GM18520 (cell line): ENCODE results near the gene TIMELESS.
A peak's percentile ranks its signal among the peaks of the same experiment; 100 is the strongest.
"Not testable (repeated sequence)": the region's sequence is repeated elsewhere in the genome, so short reads cannot be mapped to it uniquely, and the experiment has no call there.

Experiments used
- ATAC-seq: cut with Tn5 transposase; IDR thresholded peaks from one replicate; pipeline ENCODE4 v1.9.1; 2021; ENCODE audit not compliant: unreplicated experiment

Gene TIMELESS

DNA sequence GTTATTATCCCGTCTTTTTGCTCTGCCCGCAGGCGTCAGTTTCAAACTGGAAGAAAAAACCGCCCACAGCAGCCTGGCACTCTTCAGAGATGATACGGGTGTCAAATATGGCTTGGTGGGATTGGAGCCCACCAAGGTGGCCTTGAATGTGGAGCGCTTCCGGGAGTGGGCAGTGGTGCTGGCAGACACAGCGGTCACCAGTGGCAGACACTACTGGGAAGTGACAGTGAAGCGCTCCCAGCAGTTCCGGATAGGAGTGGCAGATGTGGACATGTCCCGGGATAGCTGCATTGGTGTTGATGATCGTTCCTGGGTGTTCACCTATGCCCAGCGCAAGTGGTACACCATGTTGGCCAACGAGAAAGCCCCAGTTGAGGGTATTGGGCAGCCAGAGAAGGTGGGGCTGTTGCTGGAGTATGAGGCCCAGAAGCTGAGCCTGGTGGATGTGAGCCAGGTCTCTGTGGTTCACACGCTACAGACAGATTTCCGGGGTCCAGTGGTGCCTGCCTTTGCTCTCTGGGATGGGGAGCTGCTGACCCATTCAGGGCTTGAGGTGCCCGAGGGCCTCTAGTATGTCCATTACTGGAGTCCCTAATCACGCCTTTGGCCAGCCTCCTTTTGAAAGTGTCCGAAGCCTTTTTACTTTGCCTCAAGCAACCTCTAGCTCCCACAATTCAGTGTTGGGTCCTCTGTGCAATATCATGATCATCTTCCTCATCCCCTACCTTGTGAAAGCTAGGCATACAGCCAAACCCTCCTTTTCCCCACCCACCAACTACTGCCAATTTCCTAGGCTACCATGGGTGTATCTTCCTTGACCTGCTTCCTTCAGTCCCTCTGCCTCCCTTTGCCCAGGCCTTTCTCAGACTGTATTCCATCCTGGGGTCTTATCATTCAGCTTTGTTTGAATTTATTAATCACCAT, 20.0 kb upstream of the TIMELESS start:
- no peak for ATAC-seq

- ATAC-seq, result peak; percentile 89
These were observed 19.2 kb upstream of the TIMELESS start, which contains the start of gene SPRYD4 for GRCh38 chr12:56468216-56469006. SPRYD4 (plus strand) TSS chr12:56468578; CDS start chr12:56468592, 14 bp downstream.

DNA sequence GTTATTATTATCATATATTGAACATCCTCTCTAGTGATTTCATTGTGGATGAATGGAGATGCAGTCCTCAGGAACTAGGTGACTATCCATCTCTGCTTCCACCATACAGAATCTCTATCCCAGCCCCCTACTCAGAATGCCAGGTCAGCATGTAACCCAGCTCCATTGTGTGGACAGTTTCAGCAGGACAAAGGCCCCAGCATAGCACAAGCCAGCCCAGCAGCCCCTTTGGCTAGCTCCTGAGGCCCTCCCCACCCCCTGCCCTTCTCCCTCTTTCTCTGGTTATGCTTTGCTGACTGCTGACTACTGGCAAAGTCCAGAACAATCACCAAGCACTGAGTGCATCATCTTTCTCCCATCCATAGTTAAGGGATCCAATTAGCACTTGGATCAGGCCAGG, 13.3 kb upstream of the TIMELESS start:
- no peak for ATAC-seq

GRCh38 chr12:56461235-56462159, 12.3 kb upstream of the TIMELESS start:
- ATAC-seq, result no peak

- no peak for ATAC-seq
These were observed 8.6 kb upstream of the TIMELESS start for GRCh38 chr12:56457817-56458216.

DNA sequence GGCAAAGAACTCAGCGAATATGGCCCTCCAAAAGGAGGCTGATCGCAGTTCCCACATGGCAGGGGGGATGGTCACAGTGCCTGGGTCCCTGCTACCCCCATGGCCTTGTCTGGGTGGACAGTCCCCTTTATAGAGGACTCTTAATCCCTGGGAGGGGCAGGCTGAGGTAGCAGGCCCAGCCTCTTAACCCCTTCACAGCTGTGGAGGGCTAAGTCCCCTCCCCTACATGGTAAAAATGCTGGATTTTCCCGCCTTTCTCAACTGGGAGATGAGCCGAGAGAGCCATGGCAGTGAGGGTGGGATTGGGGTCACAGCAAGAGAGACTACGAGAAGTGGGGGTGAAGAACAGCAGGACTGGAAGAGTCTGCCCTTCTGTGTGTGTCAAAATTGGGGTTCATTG, 5.3 kb upstream of the TIMELESS start, which contains the start of gene MIP:
TSS of gene MIP (minus strand) at position 101 of the 400 bp plus-strand sequence. CDS start at position 57, 44 bp downstream.
- no peak for ATAC-seq

- no peak for ATAC-seq
These were observed 1.9 kb upstream of the TIMELESS start for GRCh38 chr12:56451147-56451546.

GRCh38 chr12:56450241-56450640, 1.0 kb upstream of the TIMELESS start:
- ATAC-seq, result no peak

DNA sequence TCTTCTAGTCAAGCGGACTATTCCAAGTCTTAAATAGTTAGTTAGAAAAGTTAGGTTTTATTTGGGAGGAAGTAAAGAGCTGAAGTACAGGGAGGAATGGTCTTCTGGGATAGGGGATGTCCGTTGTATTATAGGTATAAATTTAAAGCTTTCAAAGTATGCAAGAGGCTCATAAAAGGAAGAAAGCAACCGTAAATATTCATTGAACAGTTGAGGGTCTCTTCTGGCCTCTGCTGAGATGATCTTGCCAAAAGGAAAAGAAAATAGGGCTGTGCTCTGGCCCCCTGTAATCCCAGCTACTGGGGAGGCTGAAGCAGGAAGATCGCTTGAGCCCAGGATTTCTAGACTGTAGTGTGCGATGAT, 377 bp upstream of the TIMELESS start:
- ATAC-seq, result no peak

- not testable (repeated sequence) for ATAC-seq
These were observed 6.0 kb downstream of the TIMELESS start for GRCh38 chr12:56443208-56443607.

GRCh38 chr12:56437430-56438176, 11.6 kb downstream of the TIMELESS start:
- no peak for ATAC-seq

DNA sequence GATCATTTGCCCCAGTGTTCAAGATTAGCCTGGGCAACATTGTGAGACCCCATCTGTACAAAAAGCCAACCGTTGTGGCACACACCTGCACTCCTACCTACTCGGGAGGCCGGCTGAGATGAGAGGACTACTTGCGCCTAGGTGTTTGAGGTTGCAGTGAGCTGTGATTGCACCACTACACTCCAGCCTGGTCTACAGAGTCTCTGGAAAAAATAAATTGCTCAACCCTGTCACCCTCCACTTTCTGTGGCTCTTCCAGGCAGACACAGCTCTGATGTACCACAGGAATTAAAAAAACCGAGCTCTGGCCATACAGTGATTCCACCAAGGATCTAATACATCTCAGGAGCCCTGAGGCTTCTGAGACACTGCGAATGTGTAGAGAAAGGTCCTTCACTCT, 14.4 kb downstream of the TIMELESS start:
- ATAC-seq, result no peak

DNA sequence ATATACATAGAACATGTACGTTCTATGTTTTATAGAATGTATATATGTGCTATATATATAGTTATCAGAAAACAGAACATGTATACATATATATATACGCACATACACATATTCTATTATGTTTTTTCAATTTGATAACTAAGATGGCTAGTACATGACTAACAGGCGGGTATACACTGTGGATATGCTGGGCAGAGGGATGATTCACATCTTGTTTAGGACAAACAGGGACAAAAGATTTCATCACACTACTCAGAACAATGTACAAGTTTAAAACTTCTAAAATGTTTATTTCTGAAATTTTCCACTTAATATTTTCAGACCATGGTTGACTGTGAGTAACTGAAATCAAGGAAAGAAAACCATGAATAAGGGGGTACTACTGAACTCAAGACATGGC, 17.4 kb downstream of the TIMELESS start:
- ATAC-seq, result no peak

- ATAC-seq, result no peak
These were observed 17.9 kb downstream of the TIMELESS start for GRCh38 chr12:56431288-56431687.

GRCh38 chr12:56425940-56426438, 23.2 kb downstream of the TIMELESS start:
- ATAC-seq, result no peak

DNA sequence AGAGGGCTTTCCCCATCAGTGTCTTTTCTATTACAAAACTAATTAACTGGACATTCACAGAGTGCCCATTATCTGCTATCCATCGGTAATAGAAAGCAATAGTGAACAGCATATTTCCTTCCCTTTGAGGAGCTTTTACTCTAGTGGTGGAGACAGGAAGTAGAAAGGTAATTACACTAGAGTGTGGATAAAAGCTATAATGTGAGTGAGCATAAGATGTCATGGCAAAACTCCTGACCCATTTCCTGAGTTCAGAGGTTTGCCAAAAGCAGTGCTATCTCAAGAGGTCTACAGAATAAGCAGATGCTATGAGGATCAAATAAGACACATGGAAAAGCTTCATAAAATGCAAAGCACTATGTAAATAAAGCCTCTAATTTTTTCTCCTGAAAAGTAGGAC, 24.0 kb downstream of the TIMELESS start:
- ATAC-seq, result no peak

DNA sequence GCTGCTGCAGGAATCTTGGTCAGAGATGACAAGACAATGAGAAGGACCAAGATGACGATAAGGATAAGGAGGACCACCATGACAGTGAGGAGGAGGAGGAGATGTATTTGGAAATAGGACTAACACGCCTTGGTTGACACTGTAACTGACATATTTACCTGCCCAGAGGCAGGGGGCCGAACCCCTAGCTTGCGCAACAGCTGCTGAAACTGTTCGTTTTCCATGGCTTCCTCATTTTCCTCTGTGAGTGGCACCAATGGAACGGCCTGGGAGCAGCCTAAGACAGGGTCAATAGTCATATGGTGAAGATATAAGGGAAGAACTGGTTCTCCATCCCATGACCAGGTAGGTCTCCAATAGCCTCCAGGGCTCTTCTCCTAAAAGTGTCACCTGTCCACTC, 28.8 kb downstream of the TIMELESS start:
- no peak for ATAC-seq

DNA sequence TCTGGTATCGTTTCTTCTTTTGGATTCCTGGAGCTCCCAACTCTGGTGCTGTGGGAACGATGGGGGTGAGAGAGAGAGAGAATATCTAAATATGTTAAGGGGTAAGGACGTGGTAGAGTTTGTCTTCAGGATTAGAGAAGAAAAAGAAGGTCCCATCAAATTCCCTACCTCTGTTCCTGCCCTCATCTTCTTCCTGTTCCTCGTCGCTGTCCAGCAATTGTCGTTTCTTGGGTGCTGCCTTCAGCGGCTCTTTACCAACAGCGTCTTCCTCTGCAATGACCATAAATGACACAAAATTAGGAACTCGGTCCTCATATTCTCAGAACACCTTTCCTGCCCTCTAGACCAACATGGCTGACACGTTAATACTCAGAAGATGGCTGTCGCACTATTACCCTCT, 31.5 kb downstream of the TIMELESS start:
- no peak for ATAC-seq

DNA sequence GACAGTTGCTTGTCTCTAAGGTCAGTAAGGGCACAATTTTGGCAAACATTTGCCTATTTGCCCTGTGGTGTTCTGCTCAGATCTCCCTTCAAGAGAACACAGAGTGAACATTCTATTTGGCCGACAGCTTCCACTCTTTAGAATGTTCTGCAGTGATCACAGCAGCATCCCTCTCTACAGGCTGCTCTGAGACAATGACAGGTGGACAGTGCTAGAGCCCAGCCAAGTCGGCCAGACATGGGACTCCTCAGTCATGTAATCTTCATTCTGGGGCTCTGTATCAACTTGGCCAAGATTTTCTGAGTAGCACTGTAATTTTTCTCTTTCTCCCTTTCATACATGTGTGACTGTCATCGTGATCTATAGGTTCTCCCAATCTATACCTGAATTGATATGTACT, 34.8 kb downstream of the TIMELESS start:
- ATAC-seq, result no peak

GRCh38 chr12:56413392-56413791, 35.8 kb downstream of the TIMELESS start:
- ATAC-seq, result no peak
